Tracheal epithelial cell (primary cell): ENCODE results near the gene STRA8. TPM values are rescaled to one million over a fixed set of nuclear protein-coding genes. Genes with fewer than 3 reads are reported as not detected.

Source experiments
- total RNA-seq: library from RNA; depleted of rRNA; stranded (reverse); fragments of >200 nt; gene quantifications from 2 replicates; pipeline ENCODE4 v1.2.1, GENCODE V29; 2014

Gene STRA8
- not detected in 2 replicates for total RNA-seq

GRCh38 chr7:135233570-135233969 lies at the start of gene STRA8:
Gene STRA8, plus strand, starts transcription at chr7:135233838. Its CDS starts 6,687 bp downstream, at chr7:135240525.

GRCh38 chr7:135211179-135211945 lies 22.3 kb upstream of the STRA8 start, which contains the start of gene WDR91:
Gene WDR91, minus strand, starts transcription at chr7:135211526. Its CDS starts 24 bp downstream, at chr7:135211502.

Other genes starting within 250 kb of the STRA8 start
- 0.64 and 0.96 TPM in 2 replicates for gene AGBL3, start 247.3 kb upstream of the STRA8 start, total RNA-seq
- 1.2 TPM in 1 of 2 replicates, not detected in the other for gene TMEM140, start 85.8 kb upstream of the STRA8 start, total RNA-seq
- gene CYREN, start 63.1 kb upstream of the STRA8 start, total RNA-seq: 50.1 and 55.0 TPM in 2 replicates
- gene WDR91, start 22.3 kb upstream of the STRA8 start, total RNA-seq: 12.4 and 17.1 TPM in 2 replicates